SH-SY5Y (cell line): Measurements from ENCODE around the gene NUP43.

Experiments used
- GATA2 ChIP-seq: IDR thresholded peaks from 2 replicates; pipeline ENCODE4 v1.6.1; 2011; ENCODE audit warnings: mild to moderate bottlenecking, low read depth, low read length
- GATA3 ChIP-seq: IDR thresholded peaks from 2 replicates; pipeline ENCODE4 v1.6.1; 2011; ENCODE audit warnings: low read depth, mild to moderate bottlenecking, low read length, moderate library complexity

- TF ChIP-seq GATA3 (no peak), GATA2 (no peak)
Observed at GRCh38 chr6:149681209-149681608, 65.1 kb downstream of the NUP43 start.
